PC-3 (cell line): ENCODE results near the gene PTN. TPM values are rescaled to one million over a fixed set of nuclear protein-coding genes. Genes with fewer than 3 reads are reported as not detected.

Experiments
- ATAC-seq: fragments of 200-7000 bp; cut with Tn5 transposase; 2 replicates; pipeline ENCODE4 v1.9.1; 2020; ENCODE audit warnings: mild to moderate bottlenecking, moderate library complexity
- BruUV-seq: library from RNA; stranded (reverse); fragments of 400-500 nt; replicated peaks from 2 replicates; lab custom pipeline; 2021; lab: Mats Ljungman, UMichigan
- CTCF ChIA-PET: fragments of 300-600 bp; sonication (Branson Sonifier 250); formaldehyde crosslinking; loops from one replicate; lab custom pipeline; 2022; ENCODE audit warnings: antibody characterized with exemption; lab: Charles Lee
- POLR2A ChIA-PET: fragments of 300-600 bp; sonication (Branson Sonifier 250); formaldehyde crosslinking; loops from one replicate; lab custom pipeline; 2022; ENCODE audit warnings: antibody characterized with exemption; ENCODE audit not compliant: unreplicated experiment; lab: Charles Lee
- DNase-seq: peaks from one replicate; pipeline ENCODE4 v3.0.0-alpha.2; 2015
- H2AFZ ChIP-seq: fragments of 300-600 bp; sonication (generic); 2 replicates; pipeline ENCODE4 v1.6.0; 2016; ENCODE audit warnings: antibody characterized with exemption, low read length
- H3F3A ChIP-seq: fragments of 300-600 bp; sonication (generic); one replicate; pipeline ENCODE4 v1.6.0; 2017; ENCODE audit warnings: antibody characterized with exemption, low read length, control low read depth, mild to moderate bottlenecking; ENCODE audit not compliant: unreplicated experiment
- H3K27ac ChIP-seq: fragments of 300-600 bp; sonication (generic); 2 replicates; pipeline ENCODE4 v1.5.1; 2016; ENCODE audit warnings: mild to moderate bottlenecking, low read length
- H3K27me3 ChIP-seq: fragments of 300-600 bp; sonication (generic); 2 replicates; pipeline ENCODE4 v1.6.1; 2016; ENCODE audit warnings: low read length, mixed read lengths
- H3K36me3 ChIP-seq: fragments of 300-600 bp; sonication (generic); 2 replicates; pipeline ENCODE4 v1.6.1; 2016; ENCODE audit warnings: low read depth, mixed run types, low read length, mixed read lengths
- H3K4me1 ChIP-seq: fragments of 300-600 bp; sonication (generic); 2 replicates; pipeline ENCODE4 v1.5.1; 2016; ENCODE audit warnings: low read length; ENCODE audit not compliant: insufficient read depth
- H3K4me2 ChIP-seq: fragments of 300-600 bp; sonication (generic); 2 replicates; pipeline ENCODE4 v1.6.0; 2016; ENCODE audit warnings: low read length
- H3K4me3 ChIP-seq: fragments of 300-600 bp; sonication (generic); 2 replicates; pipeline ENCODE4 v1.5.1; 2016; ENCODE audit warnings: mild to moderate bottlenecking, low read length, mixed read lengths
- H3K79me2 ChIP-seq: fragments of 300-600 bp; sonication (generic); 2 replicates; pipeline ENCODE4 v1.6.1; 2017; ENCODE audit warnings: low read length, mixed read lengths
- H3K9ac ChIP-seq: fragments of 300-600 bp; sonication (generic); 2 replicates; pipeline ENCODE4 v1.6.0; 2016; ENCODE audit warnings: mild to moderate bottlenecking, low read length
- H3K9me2 ChIP-seq: fragments of 300-600 bp; sonication (generic); replicated peaks from 2 replicates; pipeline ENCODE4 v1.6.1; 2016; ENCODE audit warnings: mixed run types, low read length, mixed read lengths
- H3K9me3 ChIP-seq: fragments of 300-600 bp; sonication (generic); 2 replicates; pipeline ENCODE4 v1.6.1; 2016; ENCODE audit warnings: low read length, mixed read lengths
- H4K20me1 ChIP-seq: fragments of 300-600 bp; sonication (generic); 2 replicates; pipeline ENCODE4 v1.6.1; 2016; ENCODE audit warnings: low read length, mixed read lengths
- EZH2 ChIP-seq: fragments of 300-600 bp; sonication (generic); IDR thresholded peaks from one replicate; pipeline ENCODE4 v1.6.1; 2017; ENCODE audit warnings: antibody characterized with exemption, mild to moderate bottlenecking, low read length; ENCODE audit not compliant: unreplicated experiment
- EZH2phosphoT487 ChIP-seq: fragments of 300-600 bp; sonication (generic); IDR thresholded peaks from 2 replicates; pipeline ENCODE4 v1.6.1; 2018; ENCODE audit warnings: mild to moderate bottlenecking, antibody characterized with exemption, low read length, borderline replicate concordance
- intact Hi-C: fragments of 100-400 bp; cut with micrococcal nuclease; formaldehyde crosslinking; loops from 2 replicates; pipeline ENCODE4 v1.9.0; 2023
- total RNA-seq: library from RNA; depleted of rRNA; stranded (reverse); fragments of >200 nt; gene quantifications from 2 replicates; pipeline ENCODE4 v1.2.3, GENCODE V29; 2014
- TF ChIP-seq, protein P1 (sequence below): fragments of 300-600 bp; sonication (generic); conservative IDR thresholded peaks from 2 replicates; pipeline ENCODE4 v1.5.1; 2017; ENCODE audit warnings: antibody characterized with exemption, low read depth, mild to moderate bottlenecking, low read length

PTN gene
- total RNA-seq, 1 experiment from 2014 or later = 0.07 TPM

GRCh38 chr7:137209151-137209817 lies 134.2 kb downstream of the PTN start:
- no peak overlapping the region for H3K9ac ChIP-seq
- no peak overlapping the region for H3K4me3 ChIP-seq
- no peaks in the 10 kb centered on the region for H3K9me3 ChIP-seq
- intact Hi-C loops = no loop called here
- no peaks in the 10 kb centered on the region for H4K20me1 ChIP-seq
- ChIA-PET POLR2A (no interaction called here), CTCF (no interaction called here)
- H3K9me2 ChIP-seq = no peaks in the 10 kb centered on the region
- no peaks in the 10 kb centered on the region for H3K79me2 ChIP-seq
- no peaks in the 10 kb centered on the region for H3F3A ChIP-seq
- BruUV-seq = no TSS peak
- H2AFZ ChIP-seq = no peak overlapping the region
- H3K36me3 ChIP-seq = no peaks in the 10 kb centered on the region
- ATAC-seq = no peak
- no peaks in the 10 kb centered on the region for H3K27me3 ChIP-seq
- H3K4me2 ChIP-seq = no peak overlapping the region
- TF ChIP-seq EZH2phosphoT487 (no peak), EZH2 (no peak)
- TF ChIP-seq, protein P1, sequence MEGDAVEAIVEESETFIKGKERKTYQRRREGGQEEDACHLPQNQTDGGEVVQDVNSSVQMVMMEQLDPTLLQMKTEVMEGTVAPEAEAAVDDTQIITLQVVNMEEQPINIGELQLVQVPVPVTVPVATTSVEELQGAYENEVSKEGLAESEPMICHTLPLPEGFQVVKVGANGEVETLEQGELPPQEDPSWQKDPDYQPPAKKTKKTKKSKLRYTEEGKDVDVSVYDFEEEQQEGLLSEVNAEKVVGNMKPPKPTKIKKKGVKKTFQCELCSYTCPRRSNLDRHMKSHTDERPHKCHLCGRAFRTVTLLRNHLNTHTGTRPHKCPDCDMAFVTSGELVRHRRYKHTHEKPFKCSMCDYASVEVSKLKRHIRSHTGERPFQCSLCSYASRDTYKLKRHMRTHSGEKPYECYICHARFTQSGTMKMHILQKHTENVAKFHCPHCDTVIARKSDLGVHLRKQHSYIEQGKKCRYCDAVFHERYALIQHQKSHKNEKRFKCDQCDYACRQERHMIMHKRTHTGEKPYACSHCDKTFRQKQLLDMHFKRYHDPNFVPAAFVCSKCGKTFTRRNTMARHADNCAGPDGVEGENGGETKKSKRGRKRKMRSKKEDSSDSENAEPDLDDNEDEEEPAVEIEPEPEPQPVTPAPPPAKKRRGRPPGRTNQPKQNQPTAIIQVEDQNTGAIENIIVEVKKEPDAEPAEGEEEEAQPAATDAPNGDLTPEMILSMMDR = no peak
- DNase-seq = no peak
- no peaks in the 10 kb centered on the region for H3K4me1 ChIP-seq
- H3K27ac ChIP-seq = no peak overlapping the region

GRCh38 chr7:137206770-137207169 lies 136.8 kb downstream of the PTN start:
- DNase-seq (no peak), ATAC-seq (no peak)
- H3K36me3 ChIP-seq = no peaks in the 10 kb centered on the region
- no peak overlapping the region for H2AFZ ChIP-seq
- TF ChIP-seq EZH2phosphoT487 (no peak), EZH2 (no peak)
- TF ChIP-seq, protein P1 = no peak
- no peak overlapping the region for H3K9ac ChIP-seq
- H3K27me3 ChIP-seq = no peaks in the 10 kb centered on the region
- no peak overlapping the region for H3K27ac ChIP-seq
- H3K4me2 ChIP-seq = no peak overlapping the region
- BruUV-seq = no TSS peak
- no peak overlapping the region for H3K4me3 ChIP-seq
- H3F3A ChIP-seq = no peaks in the 10 kb centered on the region
- H3K79me2 ChIP-seq = no peaks in the 10 kb centered on the region
- no peaks in the 10 kb centered on the region for H3K4me1 ChIP-seq
- H4K20me1 ChIP-seq = no peaks in the 10 kb centered on the region
- POLR2A ChIA-PET = no interaction called here
- intact Hi-C loops = no loop called here
- H3K9me3 ChIP-seq = no peaks in the 10 kb centered on the region
- CTCF ChIA-PET = no interaction called here
- H3K9me2 ChIP-seq = no peaks in the 10 kb centered on the region

GRCh38 chr7:137204246-137204645 lies 139.3 kb downstream of the PTN start:
- no peaks in the 10 kb centered on the region for H3K36me3 ChIP-seq
- H2AFZ ChIP-seq = no peak overlapping the region
- ChIA-PET POLR2A (no interaction called here), CTCF (no interaction called here)
- no peaks in the 10 kb centered on the region for H3K9me3 ChIP-seq
- H3K27ac ChIP-seq = no peak overlapping the region
- no TSS peak for BruUV-seq
- DNase-seq = no peak
- intact Hi-C loops = no loop called here
- H4K20me1 ChIP-seq = no peaks in the 10 kb centered on the region
- TF ChIP-seq EZH2 (no peak), EZH2phosphoT487 (no peak)
- TF ChIP-seq, protein P1 = no peak
- no peaks in the 10 kb centered on the region for H3K4me1 ChIP-seq
- H3K9ac ChIP-seq = no peak overlapping the region
- no peaks in the 10 kb centered on the region for H3F3A ChIP-seq
- ATAC-seq = no peak
- no peak overlapping the region for H3K4me2 ChIP-seq
- no peaks in the 10 kb centered on the region for H3K79me2 ChIP-seq
- no peak overlapping the region for H3K4me3 ChIP-seq
- no peaks in the 10 kb centered on the region for H3K9me2 ChIP-seq
- H3K27me3 ChIP-seq = no peaks in the 10 kb centered on the region
